Right ventricle myocardium inferior (tissue), 1 donor: ENCODE data around the gene TNFSF18. TPM values are rescaled to one million over a fixed set of nuclear protein-coding genes. Genes with fewer than 3 reads are reported as not detected.
A peak's percentile ranks its signal among the peaks of the same experiment; 100 is the strongest.

ENCODE experiments used
- ATAC-seq: fragments of 200-7000 bp; cut with Tn5 transposase; one replicate; pipeline ENCODE4 v1.9.1; 2020; ENCODE audit warnings: mild to moderate bottlenecking, moderate library complexity
- DNase-seq: peaks from one replicate; pipeline ENCODE4 v3.0.0; 2021; ENCODE audit errors: missing footprints
- intact Hi-C: fragments of 100-400 bp; cut with DNase I; formaldehyde crosslinking; loops from one replicate; pipeline ENCODE4 v1.11.0; 2022
- total RNA-seq: library from RNA; stranded (reverse); fragmentation: NEBNext Ultra II Directional; extraction: Animal tissue kit (Norgen Biotek cat#: 25700); gene quantifications from one replicate; pipeline ENCODE4 v1.2.1, GENCODE V29; 2021
- donor health status: DM: no; HTN: yes; CAD: no; lungs with severe emphysema.

Gene TNFSF18
- total RNA-seq, 1 donor from 2014 or later: not detected

- intact Hi-C loops: no loop called here
- ATAC-seq: no peak
- no peak for DNase-seq
Observed at GRCh38 chr1:173044656-173045055, 6.1 kb downstream of the TNFSF18 start.

GRCh38 chr1:173043253-173043652 is 7.5 kb downstream of the TNFSF18 start:
- ATAC-seq (no peak), DNase-seq (no peak)

DNA sequence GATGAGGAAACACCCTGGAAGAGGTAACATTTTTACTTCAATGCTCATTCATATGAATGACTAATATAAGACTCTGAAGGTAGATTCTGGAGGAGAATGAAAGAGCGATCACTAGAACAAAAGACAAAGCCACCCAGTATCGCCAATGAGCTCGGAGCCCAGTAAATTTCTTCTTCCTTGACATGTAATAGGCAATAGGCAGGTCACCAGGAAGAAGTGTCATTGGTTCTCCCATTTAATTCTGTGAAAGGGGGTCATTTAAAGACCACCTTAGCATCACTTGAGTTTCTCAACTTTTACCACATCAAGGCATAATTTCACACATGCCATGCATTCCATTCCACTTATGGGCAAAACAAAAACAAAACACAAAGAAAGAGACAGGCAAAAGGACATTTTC is 7.9 kb downstream of the TNFSF18 start:
- DNase-seq (no peak), ATAC-seq (no peak)
- intact Hi-C loops: no loop called here

More at GRCh38 chr1:173043253-173043652, 7.5 kb downstream of the TNFSF18 start:
- intact Hi-C loops: no loop called here

DNA sequence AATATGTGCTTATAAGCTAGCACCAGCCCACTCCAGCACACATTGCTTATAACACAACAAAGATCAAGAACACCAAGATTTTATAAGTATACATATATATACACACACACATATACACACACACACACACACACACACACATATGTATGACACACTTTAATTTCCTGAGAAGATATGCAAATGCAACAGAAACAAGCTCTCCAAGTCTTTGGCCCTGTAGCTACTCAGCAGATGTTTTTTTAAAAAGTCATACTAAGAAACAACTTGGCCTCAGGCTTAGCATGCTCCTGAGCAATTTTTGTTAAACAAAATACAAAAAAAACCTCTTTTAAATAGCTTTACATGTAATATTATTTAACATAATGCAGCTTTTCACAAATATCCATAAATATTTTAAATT is 11.1 kb downstream of the TNFSF18 start:
- no peak for ATAC-seq
- DNase-seq: no peak
- intact Hi-C loops: no loop called here

- ATAC-seq: no peak
Observed at GRCh38 chr1:173038875-173039554, 11.7 kb downstream of the TNFSF18 start.

GRCh38 chr1:173024543-173024942 is 26.2 kb downstream of the TNFSF18 start:
- DNase-seq (no peak), ATAC-seq (no peak)
- intact Hi-C loops: no loop called here

More at GRCh38 chr1:173038875-173039554, 11.7 kb downstream of the TNFSF18 start:
- intact Hi-C loops: no loop called here
- DNase-seq: no peak

GRCh38 chr1:173023343-173023742 is 27.4 kb downstream of the TNFSF18 start:
- no peak for DNase-seq
- intact Hi-C loops: no loop called here
- ATAC-seq: no peak

DNA sequence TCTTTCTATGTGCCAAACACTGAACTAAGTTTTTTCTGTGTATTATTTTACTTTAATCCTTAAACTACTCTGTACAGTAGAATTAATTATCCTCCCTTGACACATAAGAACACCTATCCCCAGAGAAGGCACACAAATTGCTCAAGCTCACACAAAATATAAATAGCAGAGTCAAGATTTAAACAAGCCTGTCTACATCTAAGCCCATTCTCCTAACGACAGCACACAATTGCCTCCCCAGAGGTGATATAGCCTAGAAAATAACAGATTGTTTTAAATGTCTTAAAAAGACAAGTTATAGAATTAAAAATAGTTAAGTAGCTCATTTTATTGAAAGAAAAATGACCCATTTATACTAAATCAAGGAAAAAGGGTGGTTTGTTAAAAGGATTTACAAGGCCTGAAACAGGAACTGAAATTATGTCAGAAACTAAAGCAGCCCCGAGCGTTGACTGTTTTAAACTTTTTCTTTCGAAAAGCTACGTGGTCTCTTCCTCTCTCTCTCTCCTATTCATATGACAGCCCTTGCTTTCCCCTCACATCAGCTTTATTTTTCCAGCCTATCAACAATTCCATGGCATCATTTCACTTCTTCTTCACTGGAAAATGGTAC is 30.5 kb downstream of the TNFSF18 start:
- ATAC-seq (no peak), DNase-seq (no peak)
- intact Hi-C loops: no loop called here

DNA sequence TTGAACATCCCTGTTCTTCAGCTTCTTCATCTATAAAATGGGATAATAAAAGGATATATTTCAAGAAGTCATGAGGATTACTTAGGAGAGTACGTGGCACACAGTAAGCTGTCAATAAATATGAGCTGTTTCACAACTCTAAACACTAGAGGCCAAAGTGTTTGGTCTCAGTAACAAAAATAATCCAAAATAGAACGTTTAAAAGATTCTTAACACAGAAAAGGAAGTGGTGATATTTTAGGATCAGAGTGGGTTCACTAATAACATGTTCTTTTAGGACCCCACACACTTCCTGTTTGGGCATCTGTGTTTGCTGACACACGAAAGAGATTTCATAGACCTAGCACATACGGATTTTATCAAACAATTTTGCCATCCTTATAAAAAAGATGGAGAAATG is 32.9 kb downstream of the TNFSF18 start:
- ATAC-seq (no peak), DNase-seq (no peak)
- intact Hi-C loops: no loop called here

DNA sequence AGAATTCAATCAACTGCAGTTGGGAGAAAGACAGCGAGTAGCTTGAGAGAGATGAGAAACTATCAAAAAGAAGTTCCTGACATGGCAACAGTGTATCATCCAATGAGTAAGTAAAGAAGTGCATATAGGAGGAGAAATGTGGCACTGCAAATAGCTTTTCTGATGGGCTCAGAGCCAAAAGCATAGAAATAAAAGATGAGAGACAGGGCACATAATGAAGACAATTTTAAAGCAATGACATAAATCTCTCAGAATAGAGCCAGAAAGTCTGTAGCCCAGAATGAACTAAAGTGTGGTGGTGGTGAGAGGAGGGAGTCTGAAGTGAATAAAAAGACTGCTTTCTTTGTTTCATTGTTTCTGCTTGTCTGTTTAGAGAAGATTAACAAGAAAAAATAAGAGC is 34.3 kb downstream of the TNFSF18 start:
- DNase-seq (no peak), ATAC-seq (no peak)
- intact Hi-C loops: no loop called here

DNA sequence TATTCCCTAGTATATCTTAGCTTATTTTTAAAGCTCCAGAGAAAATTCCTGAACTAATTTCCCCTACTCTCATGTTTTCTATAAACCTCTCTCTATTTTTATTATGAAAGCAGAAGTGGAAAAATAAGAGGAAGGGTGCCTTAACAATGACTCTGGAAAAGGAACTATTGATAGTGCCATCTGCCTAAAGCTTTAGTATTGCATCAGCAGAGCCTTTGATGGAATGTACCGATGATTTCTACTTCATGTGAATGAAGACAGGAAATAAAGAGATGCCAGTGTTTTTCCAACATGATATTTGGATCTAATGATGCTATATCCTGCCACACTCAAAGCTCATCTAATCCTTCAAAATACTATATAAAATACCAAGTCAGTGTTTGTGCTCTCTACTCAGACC is 35.1 kb downstream of the TNFSF18 start:
- intact Hi-C loops: no loop called here
- DNase-seq: no peak
- no peak for ATAC-seq

DNA sequence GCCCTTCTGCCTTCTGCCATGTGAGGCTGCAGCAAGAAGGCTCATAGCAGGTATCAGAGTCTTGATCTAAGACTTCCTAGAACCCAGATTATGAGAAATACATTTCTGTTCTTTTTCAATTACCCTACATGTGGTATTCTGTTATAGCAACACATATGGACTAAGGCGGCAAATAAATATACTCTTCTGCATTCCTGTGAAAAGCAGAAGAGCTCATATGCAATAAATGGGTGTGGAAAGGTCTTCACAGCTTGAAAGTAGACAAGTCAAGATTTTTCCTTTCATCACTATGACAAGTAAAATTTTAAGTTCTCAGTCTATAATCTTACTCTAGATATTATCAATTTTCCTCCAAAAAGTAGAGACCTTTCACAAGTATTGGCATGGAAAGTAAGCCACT is 36.6 kb downstream of the TNFSF18 start:
- ATAC-seq: no peak
- intact Hi-C loops: no loop called here
- no peak for DNase-seq

GRCh38 chr1:173012126-173012525 is 38.6 kb downstream of the TNFSF18 start:
- intact Hi-C loops: no loop called here
- no peak for DNase-seq
- no peak for ATAC-seq

DNA sequence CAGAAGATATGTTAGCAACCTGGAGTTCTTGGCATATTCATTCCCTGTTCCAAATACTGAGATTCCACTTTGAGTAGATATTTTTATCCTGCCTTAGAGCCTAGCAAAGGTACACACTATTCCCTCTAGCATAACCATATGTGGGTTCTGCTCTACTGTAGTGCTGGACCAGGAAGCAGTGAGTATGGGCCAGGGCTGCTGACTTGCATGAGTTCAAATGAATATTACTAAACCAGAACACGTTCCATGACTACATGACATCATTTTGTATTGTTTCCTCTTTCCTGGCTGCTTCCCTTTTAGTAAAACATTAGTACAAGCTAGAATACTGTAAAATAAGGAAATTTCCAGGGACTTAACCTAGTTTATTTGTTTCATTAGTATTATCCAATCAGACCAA is 41.1 kb downstream of the TNFSF18 start:
- peak; percentile 84 for ATAC-seq
- DNase-seq: peak; percentile 56
- intact Hi-C loops: no loop called here

GRCh38 chr1:173005196-173005864 is 45.4 kb downstream of the TNFSF18 start:
- ATAC-seq (no peak), DNase-seq (no peak)
- intact Hi-C loops: no loop called here

DNA sequence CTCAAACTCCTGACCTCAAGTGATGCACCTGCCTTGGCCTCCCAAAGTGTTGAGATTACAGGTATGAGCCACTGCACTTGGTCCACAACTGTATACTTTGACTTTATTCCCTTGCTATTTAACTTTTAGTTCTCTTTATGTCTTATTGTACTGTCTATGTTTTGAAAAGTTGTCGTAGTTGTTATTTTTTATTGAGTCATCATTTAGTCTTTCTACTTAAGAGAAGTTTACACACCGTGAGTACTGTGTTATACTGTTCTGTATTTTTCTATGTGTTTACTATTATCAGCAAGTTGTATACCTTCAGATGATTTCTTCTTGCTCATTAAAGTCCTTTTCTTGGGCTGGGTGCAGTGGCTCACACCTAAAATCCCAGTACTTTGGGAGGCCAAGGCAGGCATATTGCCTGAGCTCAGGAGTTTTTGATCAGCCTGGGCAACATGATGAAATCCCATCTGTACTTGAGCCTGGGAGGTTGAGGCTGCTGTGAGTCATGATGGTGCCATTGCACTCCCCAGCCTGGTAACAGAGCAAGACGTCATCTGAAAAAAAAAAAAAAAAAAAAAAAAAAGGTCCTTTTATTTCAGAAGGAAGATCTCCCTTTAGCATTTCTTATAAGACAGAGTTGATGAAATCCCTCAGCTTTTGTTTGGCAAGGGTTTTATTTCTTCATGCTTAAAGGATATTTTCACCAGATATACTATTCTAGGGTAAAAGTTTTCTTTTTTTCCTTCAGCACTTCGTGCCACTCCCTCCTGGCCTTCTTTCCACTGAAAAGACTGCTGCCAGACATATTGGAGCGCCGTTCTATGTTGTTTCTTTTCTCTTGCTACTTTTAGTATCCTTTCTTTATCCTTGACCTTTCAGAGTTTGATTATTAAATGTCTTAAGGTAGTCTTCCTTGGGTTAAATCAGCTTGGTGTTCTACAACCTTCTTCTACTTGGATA is 47.6 kb downstream of the TNFSF18 start:
- ATAC-seq: peak; percentile 27
- DNase-seq: no peak
- intact Hi-C loops: no loop called here

DNA sequence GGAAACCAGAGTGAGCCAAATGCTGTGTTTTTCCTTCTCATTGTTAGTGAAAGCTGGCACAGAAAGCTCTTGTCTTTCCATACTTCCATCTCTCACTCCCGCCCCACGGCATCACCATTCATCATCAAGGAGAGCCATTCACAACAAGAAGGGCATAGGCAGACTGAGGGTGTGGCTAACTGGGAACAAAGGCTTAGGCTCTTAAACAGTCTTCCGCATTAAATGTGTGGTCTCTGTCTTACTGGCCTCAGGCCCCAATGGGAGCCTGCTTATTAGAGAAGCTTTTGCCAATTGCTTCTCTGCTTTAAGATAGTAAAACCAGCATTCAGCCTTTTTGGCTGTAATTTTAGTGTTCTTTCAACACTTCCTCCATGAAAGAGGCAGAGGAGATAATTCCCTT is 51.4 kb downstream of the TNFSF18 start:
- peak; percentile 91 for ATAC-seq
- no peak for DNase-seq
- intact Hi-C loops: no loop called here

- no peak for ATAC-seq
- no peak for DNase-seq
- intact Hi-C loops: no loop called here
Observed at GRCh38 chr1:172997941-172998361, 52.8 kb downstream of the TNFSF18 start.

DNA sequence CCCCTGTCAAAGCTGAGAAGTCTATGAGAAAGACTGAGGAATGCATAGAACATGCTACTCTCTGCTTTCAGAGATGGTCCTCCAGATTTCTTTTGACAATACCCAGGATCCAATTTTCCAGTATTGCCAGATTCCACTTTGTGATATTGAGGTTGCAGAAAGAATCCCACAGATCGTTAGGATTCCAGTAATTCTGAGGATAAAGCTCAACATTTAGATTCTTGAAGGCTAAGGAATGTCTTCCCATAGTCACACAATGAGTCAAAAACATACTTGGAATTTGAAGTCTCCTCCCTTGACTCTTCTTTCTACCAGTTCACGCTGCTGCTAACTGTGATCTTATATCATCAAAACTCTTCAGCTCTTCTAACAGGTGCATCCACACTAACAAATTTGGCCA is 57.1 kb downstream of the TNFSF18 start:
- DNase-seq (no peak), ATAC-seq (no peak)
- intact Hi-C loops: no loop called here
